GM18868 (cell line): ENCODE measurements around the gene CR2.
"Not testable (repeated sequence)": the region's sequence is repeated elsewhere in the genome, so short reads cannot be mapped to it uniquely, and the experiment has no call there.

Experiments
- ATAC-seq: cut with Tn5 transposase; IDR thresholded peaks from one replicate; pipeline ENCODE4 v1.9.1; 2021; ENCODE audit warnings: mild to moderate bottlenecking, moderate library complexity; ENCODE audit not compliant: unreplicated experiment

Gene CR2

DNA sequence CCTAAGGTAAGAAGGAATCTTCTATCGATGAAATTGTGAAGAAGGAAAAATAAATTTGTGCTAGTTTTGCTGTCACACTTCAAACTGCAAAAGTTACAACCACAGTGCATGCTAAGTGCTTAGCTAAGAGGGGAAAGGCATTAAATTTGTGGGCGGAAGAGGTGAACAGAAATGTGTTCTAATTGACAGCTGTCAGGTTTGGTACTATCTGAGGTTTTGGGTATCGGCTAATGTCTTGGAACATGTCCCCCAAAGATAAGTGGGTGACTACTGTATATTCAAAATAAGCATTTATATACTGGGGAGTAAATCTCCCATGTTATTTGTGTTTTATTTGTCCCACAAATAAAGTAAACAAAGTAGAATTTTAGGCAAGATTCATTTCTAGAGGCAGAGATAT, 49.8 kb downstream of the CR2 start:
- no peak for ATAC-seq

GRCh38 chr1:207504438-207504837, 50.3 kb downstream of the CR2 start:
- no peak for ATAC-seq

DNA sequence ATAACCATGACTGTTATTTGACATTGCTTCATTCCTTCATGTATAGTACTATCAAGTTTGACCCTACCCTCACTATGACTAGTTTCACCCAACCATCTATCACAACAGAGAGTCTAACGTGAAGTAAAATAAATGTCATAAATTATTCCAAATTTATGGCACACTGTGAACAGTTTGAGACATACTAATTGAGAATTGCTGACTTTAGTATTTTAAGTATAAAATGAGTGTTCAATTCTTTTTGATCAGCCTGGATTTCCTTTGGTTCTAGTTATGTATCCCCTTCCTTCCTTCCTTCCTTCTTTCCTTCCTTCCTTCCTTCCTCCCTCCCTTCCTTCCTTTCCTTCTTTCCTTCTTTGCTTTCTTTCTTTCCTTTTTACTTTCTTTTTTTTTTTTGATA, 56.3 kb downstream of the CR2 start:
- ATAC-seq: no peak

DNA sequence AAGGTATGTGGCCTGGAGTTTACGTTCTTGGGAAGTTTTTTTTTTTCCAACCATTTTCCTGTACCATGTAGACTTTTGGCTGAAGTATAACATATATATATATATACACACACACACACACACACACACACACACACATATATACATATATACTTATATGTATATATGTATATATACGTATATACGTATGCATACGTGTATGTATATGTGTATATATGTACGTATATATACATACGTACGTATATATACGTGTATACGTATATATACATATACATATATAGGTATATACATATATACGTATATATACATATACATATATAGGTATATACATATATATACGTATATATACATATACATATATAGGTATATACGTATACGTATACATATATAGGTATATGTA, 60.8 kb downstream of the CR2 start:
- ATAC-seq: no peak

DNA sequence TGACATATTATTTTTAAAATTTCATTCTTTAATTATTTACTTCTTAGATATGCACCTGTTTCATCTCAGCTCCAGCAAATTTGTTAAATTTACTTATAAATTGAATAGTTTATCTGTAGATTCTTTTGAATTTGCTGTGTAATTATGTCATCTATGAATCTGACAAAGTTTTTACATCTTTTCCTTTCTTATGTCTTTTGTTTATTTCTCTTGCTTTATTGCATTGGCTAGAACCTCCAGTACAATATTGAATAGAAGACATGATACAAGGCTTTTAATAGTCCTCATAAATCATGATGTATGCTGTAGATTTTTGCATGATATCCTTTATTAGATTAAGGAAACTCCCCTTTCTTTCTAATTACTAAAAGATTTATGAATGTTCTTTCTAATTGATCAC, 62.6 kb downstream of the CR2 start:
- no peak for ATAC-seq

GRCh38 chr1:207518608-207519236, 64.6 kb downstream of the CR2 start:
- ATAC-seq: no peak

GRCh38 chr1:207519505-207520399, 65.6 kb downstream of the CR2 start:
- no peak for ATAC-seq

- ATAC-seq: not testable (repeated sequence)
Observed at GRCh38 chr1:207520400-207521345, 66.5 kb downstream of the CR2 start.

DNA sequence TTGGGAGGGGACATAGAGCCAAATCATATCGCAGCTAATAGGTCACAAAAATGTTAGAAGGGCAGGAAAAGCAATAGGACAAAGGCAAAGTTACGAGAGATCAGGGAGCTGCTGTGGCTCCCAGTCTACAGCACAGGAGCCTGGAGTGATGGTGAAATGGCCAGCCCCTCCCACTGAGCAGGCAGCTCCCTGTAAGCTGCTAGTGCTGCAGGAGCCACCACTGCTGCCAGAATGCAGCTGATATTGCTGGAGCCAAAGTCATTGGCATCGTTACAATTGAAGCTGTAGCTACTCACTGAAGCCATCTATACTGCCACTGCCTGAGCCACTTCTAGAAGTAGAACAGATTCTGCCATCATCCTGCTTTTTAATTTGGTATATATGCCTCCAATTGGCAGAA, 71.1 kb downstream of the CR2 start:
- ATAC-seq: not testable (repeated sequence)

DNA sequence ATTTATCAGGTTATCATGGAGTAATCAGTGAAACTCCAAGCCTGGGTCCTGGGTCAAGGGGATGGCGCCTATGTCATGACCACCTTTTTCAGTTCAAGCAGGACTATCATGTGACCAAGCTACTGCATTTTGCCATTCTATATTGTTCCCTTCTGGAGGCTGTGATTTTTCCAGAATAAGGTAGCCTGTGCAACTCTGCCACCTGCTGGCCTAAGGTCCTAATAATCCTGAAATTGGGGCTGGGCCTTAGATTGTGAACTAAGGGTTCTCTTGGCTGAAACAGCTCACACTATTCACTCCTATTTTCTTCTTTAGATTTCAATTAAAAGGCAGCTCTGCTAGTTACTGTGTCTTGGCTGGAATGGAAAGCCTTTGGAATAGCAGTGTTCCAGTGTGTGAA, 74.3 kb downstream of the CR2 start:
- not testable (repeated sequence) for ATAC-seq

DNA sequence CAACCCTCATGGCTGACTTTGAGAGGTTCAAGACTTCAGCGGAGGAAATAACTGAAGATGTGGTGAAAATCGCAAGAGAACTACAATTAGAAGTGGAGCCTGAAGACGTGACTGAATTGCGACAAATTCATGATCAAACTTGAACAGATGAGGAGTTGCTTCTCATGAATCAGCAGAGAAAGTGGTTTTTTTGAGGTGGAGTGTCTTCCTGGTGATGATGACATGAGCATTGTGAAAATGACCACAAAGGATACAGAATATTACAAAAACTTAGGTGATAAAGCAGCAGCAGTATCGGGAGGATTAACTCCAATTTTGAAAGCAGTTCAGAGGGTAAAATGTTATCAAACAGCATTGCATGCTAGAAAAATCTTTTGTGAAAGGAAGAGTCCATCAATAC, 82.1 kb downstream of the CR2 start:
- ATAC-seq: not testable (repeated sequence)
